ENCODE data around the gene NPHP4.

The NPHP4 gene

DNA sequence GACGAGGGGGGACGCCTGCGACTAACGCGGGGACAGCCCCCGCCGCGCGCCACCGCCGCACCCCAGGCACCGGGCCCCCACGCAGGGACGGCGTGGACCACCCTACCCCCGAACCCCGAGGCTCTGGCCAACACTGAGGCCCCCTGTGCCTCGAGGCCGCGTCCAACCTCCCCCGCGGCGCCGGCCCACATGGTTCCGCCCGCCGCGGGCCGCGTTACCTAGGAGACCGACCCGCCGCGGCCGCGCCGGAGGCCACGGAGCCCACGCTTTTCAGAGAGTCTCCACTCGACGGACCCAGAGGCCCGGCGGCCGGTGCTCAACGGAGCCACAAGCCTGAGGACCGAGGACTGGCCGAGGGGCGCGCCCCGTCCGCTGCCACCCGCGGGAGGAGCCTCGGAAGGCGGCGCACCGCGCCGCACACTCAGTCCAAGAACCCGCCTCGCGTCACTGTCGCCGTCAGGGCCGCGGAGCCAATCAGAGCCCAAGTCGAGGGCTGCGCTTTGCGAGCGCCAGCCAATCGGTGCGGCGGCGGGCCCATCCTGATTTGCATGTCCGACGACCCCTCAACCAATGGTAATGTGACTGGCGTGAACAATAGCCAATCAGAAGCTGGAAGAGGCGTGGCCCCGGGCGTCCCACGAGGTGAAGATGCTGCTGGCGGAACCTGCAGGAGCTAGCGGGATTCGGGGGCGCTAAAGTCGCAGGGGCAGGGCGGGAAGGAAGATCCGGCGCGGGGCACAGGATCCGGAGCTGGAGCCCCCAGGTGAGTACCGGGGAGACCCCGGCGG is at the start of gene NPHP4:
Gene NPHP4, minus strand, starts transcription at position 400 of the 788 bp plus-strand sequence. CDS start 6,136 bp downstream, outside the sequence.
- DNase-seq (ENCODE audit: low spot score): peak; percentile 100

DNA sequence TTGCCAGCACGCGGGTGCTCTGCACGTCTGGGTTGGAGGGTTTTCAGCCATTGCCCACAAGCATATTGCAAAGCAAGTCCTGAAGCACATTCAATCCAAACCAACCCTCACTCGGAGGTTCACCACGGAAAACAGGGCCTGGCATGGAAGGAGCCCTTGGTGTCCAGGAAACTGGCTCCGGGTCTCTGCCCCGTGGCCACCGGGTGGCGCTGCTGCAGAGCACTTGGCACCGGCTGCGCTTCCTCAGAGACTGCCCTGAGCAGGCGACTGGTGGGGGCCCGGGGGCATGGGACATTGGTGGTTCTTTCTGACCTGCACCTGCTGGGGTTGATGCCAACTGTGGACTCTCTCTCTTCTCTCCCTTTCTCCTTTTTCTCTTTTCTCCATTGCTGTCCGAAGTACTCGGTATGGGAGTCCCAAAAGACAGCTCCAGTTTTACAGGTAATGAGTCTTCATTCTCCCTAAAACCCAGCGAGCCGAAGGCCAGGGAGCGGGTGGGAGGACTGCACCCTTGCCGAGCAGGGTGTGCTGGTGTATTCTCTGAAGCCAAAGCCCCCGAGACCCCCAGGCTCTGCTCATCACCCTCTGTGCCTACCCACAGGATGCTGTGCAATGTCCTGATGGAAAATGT is 49.3 kb upstream of the NPHP4 start:
- DNase-seq (ENCODE audit: low spot score): peak; percentile 72

DNA sequence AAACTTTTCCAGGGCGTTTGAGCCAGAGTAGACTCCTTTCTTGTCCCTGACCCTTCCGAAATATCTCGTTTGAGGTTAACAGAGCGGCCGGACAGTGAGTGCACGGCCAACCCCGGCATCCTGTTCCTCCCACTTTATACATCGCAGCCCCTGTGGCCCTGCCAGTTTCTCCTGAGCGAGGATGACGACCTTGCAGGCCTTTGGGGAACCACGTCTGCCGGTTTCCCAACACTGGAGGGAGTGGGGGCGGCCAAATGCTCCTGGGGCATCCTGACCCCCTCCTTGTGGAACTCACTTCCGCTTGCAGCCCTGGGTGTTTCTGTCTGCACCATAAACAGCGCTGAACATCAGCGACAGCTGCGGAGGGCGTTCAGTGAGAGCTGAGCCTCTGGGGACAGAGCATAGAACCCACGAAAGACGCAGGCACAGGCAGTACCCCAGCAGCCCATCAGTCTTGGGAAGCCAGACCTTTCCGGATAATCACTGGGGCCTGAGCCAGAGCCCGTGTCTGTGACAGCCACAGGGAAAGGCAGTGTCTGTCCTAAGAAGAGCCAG is 48.7 kb upstream of the NPHP4 start:
- no peak for DNase-seq (ENCODE audit: low spot score)

DNA sequence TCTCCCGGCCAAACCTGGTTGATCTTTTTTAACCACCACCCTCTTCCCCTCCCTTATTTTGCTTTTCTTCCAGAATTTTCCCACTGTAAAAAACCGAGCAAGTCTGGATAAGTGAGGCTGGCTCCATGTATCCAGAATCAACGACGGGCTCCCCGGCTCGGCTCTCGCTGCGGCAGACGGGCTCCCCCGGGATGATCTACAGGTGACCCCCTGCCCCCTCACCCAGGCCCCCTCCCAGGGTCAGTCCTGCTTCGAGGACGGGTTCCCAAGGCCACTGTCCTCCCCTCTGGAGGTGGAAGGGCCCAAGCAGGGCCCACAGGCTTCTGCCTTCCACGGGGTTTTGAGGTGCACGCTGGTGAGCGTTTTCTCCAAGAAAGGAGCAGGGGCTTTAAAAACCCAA is 48.2 kb upstream of the NPHP4 start:
- DNase-seq (ENCODE audit: low spot score): no peak

DNA sequence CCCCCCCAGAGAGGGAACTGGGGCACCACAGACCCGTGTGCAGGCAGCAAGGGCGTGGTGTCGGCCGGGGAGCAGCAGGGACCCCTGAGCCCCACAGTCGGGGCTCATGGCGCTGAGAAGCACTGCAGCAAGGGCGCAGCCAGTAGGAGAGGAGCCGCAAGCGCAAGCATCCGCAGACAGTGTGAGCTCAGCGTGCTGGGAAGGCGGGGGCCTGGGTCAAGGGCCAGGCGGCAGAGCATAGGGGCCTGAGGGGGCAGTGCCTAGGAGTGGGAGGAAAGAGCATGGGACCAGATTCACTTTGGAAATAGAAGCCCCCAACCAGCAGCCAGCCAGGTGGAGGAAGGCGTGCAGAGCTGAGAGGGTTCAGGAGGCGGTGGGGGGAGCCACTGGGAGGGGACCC is 46.8 kb upstream of the NPHP4 start:
- DNase-seq (ENCODE audit: low spot score): no peak

DNA sequence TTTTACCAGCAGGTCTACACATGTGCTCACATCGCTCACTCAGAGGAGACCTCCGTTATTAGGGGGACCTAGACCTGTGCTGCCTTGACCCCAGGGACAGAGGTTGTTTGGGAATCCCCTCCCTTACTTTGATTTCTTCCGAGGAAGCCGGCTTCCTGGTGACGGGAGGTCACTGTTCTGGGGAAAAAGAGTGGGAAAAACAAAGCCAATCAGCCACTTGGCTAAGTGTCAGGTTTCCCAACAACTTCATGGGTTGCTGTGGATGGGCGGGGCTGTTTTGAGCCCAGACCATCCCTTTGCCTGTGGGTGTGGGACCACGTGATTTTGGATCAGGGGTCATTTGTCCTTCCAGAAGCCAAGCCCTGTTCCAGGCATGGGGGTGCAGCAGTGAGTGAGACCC is 46.4 kb upstream of the NPHP4 start:
- DNase-seq (ENCODE audit: low spot score): no peak

DNA sequence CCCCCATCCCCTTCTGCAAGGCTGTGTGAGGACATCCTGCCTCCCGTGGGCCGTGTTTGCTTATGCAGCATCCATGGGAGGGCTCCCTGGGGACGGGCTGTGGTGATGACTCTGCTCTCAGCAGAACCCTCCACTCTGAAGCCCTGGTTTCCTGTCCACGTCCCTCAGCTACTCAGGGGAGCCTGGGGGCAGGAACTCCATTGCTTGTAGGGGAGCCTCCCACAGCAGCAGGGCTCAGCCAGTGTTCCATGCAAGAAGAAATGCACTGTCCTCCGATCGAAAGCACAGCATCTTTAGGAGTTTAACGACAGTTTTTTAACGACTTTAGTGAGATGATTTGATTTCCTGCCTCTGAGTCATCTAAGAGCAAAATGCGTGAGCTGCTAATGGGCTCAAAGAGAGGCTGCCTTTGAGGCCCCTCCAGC is 45.1 kb upstream of the NPHP4 start:
- DNase-seq (ENCODE audit: low spot score): no peak

DNA sequence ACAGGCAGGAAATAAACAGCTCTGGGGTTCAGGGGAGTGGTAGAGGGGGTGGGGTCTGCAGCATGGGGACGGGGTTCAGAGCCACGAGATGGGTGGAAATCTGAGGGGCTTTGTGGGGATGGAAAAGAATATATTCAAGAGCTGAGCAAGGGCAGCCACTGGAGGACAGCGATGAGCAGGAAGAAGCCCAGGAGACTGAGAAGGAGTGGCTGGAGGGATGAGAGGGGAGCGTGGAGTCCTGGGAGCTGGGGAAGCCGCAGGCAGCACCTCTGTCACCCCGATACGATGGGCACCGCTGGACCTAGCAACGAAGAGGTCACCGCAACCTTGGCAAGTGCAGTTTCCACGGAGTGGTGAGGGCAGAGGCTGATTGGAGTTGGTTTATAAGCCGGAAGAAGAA is 43.5 kb upstream of the NPHP4 start:
- DNase-seq (ENCODE audit: low spot score): no peak

DNA sequence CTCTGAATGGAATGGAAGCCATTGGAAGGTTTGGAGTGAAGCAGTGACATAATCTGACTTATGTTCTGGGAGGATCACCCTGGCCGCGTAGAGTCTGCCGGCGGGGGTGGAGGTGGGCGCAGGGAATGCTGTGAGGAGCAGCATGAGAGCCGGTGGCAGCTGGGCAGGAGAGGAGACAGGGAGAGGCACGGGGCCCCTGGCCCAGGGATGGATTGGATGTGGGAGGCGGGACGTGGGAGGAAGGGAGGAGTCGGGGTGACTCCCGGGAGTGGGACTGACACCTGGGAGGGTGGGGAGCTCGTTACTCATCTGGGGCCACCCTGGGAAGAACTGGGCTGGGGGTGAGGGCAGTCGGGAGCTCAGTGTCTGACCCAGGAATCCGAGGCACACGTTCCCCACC is 43.1 kb upstream of the NPHP4 start:
- no peak for DNase-seq (ENCODE audit: low spot score)

DNA sequence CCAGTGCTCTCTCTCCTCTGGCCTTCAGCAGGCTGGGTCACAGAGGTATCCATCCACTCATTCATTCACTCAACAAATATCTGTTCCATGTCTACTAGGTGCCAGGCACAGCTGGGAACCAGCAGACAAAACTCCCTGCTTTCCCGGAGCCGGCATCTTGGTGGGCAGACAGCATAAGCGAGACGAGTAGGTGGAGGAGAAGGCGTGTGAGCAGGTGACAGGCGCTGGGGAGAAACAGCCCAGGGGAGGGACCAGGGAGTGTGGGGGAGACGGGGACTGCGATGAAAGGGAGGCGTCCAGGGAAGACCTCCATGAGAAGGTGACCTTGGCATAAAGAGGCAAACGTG is 42.5 kb upstream of the NPHP4 start:
- DNase-seq (ENCODE audit: low spot score): no peak

DNA sequence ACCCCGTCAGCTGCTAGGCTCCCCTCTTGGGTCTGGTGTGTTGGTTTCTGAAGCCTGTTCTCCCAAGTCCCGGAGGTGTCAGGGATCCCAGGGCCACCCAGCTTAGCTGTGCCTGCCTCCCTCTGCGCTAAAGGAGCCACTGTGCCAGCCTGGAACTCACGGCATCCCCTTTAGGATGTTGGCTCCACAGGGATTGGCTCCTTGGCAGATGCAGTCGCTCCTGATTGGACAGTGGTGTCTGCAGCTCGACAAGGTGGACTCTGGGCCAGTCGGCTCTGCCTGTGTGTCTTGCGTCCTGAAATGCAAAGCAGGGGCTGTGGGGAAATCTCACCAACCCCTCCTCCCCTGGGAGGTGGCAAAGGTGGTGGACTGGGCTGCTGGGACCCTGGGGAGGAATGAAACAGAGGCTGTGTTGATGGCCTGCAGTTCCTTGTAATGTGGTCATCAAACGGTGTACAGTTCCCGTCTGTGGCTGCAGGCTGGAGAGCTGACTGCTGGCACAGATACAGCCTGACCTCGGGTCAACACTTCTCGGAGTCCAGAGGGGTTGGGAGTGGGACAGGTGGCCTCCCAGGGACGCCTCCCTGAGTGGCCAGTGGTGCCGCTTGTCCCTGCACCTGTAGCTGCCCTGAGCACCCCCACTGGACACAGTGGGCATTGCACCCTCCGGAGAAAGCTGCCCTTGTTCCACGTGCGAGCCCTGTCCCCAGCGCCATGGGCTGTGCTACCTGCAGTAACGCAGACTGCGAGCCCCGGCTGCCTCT is 41.9 kb upstream of the NPHP4 start:
- DNase-seq (ENCODE audit: low spot score): peak; percentile 72

DNA sequence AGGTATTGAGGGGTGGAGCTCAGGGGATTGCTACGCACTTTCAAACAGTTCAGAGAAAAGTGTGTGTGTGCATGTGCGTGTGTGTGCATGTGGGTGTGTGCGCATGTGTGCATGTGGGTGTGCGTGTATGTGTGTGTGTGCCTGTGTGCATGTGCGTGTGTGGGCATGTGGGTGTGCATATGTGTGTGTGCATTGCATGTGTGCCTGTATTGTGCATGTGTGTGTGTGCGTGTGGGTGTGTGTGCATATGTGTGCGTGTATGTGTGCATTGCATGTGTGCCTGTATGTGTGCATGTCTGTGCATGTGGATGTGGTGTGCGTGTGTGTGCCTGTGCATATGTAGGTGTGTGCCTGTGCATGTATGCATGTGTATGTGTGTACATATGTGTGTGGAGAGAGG is 40.9 kb upstream of the NPHP4 start:
- no peak for DNase-seq (ENCODE audit: low spot score)

DNA sequence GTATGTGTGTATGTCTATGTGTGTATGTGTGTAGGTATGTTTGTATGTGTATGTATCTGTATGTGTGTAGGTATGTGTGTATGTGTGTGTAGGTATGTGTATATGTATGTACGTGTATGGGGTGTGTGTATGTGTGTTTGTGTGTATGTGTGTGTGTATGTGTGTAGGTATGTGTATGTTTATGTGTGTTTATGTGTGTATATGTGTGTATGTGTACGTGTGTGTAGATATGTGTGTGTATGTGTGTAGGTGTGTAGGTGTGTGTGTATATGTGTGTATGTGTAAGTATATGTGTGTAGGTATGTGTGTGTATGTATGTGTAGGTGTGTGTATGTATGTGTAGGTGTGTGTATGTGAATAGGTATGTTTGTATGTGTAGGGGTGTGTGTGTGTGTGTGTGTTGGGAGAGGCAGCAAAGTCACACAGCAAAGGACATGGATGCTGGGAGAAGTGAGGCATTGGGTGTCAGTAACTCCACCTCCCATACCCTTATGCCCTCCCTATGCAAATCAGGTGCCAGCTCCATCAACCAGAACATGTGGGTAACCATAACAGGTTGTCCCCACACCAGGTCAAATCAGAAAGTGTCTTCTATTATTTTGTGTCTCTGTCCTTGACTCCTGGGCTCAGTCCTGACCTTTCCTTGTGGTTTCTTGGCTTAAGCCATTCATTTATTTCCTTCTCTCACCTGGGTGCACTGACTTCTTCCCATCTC is 38.5 kb upstream of the NPHP4 start:
- DNase-seq (ENCODE audit: low spot score): no peak

DNA sequence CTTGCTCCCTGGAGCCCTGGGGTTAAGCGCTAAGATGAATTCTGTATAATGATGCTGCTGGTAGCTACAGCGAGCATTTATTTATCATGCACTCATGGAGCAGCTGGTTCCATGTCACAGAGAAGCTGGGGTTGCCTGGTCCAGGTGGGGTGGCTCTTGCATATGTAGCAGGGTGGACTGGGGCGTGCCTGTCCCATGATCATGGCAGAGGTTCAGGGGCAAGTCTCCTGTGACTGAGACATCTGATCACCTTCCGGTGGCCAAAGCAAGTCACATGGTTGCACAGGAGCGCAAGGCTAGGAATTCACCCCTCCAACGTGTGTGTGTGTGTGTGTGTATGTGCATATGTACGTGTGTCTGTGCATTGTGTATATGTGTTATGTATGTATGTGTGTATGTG is 37.9 kb upstream of the NPHP4 start:
- DNase-seq (ENCODE audit: low spot score): no peak

DNA sequence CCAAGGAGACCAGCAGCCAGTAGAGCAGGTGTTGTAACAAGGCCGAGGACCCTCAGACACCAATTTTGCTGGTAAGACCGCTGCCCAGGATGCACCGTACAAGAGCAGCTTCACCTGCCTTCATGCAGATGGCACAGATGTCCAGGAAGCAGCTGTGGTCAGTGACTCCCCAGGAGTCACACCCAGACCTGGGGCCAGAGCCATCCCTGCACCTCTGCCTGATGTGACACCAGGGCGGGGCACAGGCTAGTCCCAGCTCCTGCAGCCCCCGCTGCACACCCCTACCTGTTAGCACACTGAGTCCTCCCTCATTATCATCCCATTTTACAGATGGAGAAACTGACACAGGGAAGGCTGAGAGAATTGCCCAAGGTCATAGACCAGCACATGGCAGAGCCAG is 37.1 kb upstream of the NPHP4 start:
- DNase-seq (ENCODE audit: low spot score): no peak

DNA sequence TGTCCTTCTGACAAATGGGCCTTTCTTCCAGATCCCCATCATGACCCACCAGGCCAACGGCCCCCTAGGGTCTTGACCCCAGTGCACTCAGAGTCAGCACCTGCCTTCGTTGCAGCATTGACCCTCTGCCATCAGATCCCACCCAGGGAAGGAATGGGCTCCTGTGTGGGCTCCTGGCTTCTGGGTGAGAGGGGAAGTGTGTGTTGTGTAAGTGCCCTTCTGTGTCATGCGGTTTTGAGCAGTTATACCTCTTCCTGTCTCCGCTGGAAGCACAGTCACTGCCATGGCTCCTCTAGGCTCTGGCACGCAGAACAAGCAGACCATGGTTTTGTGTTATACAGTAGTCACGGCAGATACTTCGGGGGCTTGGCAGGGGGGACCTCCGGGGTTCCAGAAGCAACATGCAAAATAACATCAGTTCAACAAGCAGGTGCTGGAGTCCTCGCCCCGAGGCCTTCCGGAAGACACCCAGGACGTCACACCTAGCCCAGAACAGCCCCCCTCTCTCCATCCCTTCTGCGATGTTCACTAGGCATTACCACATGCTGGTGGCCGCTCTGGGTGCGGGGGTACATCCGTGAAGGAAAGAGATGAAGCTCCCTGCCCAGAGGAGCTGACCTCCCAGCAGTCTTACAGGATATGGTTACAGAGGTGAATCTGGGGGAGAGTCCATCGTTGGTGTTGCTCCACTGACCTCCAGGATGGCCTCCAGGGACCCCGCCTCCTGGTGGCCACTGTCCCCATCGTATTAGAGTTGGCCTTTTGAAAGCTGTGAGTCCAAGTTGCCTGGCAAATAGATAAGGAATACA is 36.0 kb upstream of the NPHP4 start:
- DNase-seq (ENCODE audit: low spot score): no peak

DNA sequence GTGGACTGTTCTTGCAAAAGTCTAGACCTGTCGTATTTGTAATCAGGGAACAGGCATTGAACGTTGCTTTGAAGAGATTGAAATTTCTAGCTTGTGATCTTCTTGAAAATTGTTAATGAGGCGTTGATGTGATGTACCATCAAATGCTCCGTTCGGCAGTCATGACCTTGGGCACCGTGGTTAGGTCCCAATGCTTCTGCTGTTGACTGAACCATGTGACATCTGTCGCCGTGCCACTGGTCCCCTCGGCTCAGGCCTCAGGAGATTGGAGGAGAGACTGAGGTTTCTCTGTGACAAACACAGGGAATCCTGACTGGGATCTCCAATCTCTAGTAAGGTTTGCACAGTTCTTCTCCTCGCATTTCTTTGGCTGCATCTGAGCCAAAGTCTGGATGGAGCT is 35.4 kb upstream of the NPHP4 start:
- DNase-seq (ENCODE audit: low spot score): no peak

DNA sequence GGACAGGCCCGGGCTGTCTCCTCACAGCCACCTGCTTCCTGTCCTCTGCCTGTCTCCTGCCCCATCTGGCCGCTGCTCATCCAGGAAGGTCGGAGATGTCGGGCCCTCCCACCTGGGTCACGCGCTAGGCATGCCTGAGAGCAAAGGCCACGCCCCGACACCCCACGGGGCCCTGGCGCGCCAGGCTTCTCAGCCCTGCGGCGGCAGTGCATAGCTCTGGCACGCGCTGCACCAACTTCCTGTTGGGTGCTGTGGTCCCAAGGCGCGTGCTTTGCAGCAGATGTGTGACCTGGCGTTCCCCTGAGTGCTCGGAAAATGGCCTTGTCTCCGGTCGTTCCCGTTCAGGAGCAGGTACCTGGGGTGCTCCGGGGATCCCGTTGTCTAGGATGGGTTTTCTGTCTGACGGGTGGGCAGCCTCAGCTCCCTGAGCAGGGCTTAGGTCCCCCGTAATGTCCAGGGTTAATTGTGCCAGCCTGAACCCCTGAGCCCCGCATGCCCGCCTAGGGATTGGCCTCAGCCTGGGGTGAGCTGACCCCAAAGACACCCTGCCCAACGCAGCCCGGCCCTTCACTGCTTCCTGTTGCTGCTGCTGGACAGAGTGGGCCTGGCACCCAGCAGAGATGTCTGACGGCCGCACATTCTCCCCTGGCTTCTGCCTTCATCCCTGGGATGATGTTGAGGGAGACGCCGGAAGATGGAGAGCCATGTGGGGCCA is 34.0 kb upstream of the NPHP4 start:
- no peak for DNase-seq (ENCODE audit: low spot score)

DNA sequence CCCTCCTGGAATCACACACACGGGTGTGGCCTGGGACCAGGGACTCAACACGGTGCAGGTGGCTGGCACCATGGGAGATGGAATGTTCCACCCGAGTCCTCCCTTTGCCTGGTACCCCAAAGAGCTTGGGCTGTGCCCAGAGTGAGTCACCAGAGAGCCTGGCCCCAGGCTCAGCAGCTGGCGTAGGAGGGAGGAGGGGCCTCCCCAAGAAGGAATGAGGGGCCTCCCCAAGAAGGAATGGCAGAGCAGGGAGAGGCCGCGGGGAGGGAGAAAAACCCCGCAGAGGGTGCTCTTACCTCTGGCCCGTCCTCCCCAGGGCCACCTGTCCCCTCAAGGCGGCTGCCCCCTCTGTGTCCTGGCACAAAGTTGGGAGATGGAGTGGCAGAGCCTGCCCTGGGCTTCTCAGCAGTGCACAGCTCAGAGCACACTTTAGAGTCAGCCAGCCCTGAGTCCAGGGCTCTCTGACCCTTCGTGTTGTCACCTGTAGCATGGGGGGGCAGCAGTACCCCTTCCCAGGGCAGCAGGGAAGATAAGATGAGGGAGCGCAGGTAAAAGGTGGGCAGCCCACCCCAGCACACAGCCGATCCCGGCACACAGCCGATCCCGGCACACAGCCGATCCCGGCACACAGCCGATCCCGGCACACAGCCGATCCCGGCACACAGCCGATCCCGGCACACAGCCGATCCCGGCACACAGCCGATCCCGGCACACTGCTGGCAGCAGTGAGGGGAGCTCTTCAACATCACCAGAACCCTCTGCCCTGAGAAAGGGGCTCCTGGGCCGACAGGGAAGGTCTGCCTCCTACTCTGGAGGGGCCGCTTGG is 33.3 kb upstream of the NPHP4 start:
- DNase-seq (ENCODE audit: low spot score): no peak

DNA sequence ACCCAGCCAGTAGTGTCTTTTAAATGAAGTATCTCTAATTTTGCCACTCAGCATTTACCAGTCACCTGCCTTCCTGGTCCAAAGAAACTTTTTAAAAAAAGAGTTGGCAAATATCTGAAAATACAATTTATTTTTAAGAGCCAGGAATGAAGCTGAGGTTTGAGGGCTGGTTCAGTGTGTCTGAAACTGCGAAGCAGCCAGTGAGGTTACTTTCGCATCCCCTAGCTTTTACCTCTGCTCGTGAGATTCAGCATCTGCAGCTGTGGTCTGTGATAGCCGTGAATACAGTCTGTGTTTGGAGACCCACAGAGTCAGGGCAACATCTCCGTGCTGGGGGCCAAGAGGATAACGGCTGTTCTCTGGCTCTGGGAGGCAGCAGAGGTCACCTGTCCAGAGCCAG is 32.2 kb upstream of the NPHP4 start:
- no peak for DNase-seq (ENCODE audit: low spot score)
